Measurements from ENCODE around the gene FSIP1. TPM values are rescaled to one million over a fixed set of nuclear protein-coding genes. Genes with fewer than 3 reads are reported as not detected.

Gene FSIP1
- total RNA-seq, 1 experiment from 2014 or later = 1.3 TPM

DNA sequence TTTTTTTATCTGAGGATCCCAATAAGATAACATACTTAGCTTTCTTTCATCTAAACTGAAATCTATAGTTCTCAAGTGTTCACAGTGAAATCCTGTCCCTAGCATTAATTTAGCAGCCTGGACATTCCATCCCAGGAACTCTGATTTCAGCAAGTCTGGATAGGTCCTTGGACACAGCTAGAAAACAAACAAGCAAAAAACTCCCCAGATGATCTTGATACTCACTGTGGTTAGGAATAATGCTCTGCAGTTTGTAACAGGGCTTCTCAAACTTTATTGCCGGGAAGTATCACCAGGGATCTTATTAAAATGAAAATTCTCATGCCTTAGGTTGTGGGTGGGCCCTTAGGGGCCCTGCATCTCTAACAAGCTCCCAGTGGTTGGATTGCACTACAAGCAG, 177.5 kb downstream of the FSIP1 start:
- CTCF ChIA-PET = no interaction called here

DNA sequence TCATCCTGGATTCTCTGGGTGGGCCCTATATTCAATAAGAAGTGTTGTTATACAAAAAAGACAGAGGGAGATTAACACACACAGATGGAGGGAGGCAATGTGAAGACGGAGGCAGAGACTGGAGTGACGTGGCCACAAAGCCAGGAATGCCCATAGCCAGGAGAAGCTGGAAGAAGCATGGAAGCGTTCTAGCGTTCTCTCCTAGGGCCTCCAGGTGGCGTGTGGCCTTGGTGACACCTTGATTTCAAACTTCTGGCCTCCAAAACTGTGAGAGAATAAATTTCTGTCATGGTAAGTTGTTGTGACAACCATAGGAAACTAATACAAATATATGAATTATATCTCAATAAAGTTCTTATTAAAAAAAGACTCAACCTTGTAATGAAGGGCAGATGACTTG, 180.5 kb downstream of the FSIP1 start:
- CTCF ChIA-PET = interaction anchor here (0.6 to 1.6 kb wide), 3 partner anchors 12 to 155 kb away, joined by 3 to 8 read pairs (median 3); no protein-coding TSS in a partner anchor

More for the DNA sequence above, 177.5 kb downstream of the FSIP1 start:
- no peaks in the 10 kb centered on the region for H3K36me3 ChIP-seq (ENCODE audit: control insufficient read depth, insufficient read depth, low read length)
- H3K27me3 Mint-ChIP-seq (ENCODE audit: insufficient read depth, unreplicated experiment) = no peaks in the 10 kb centered on the region
- H3K27ac Mint-ChIP-seq (ENCODE audit: unreplicated experiment) = no peak overlapping the region
- no peaks in the 10 kb centered on the region for H3K36me3 Mint-ChIP-seq (ENCODE audit: insufficient read depth, unreplicated experiment)
- H3K27me3 ChIP-seq (replicated peaks; ENCODE audit: control insufficient read depth, insufficient read depth, low read length) = no peaks in the 10 kb centered on the region
- H3K9me3 ChIP-seq = no peaks in the 10 kb centered on the region
- H3K4me3 Mint-ChIP-seq (ENCODE audit: unreplicated experiment) = no peak overlapping the region
- intact Hi-C loops (cut with micrococcal nuclease; ENCODE audit: unreplicated experiment) = no loop called here
- TF ChIP-seq, protein P1, sequence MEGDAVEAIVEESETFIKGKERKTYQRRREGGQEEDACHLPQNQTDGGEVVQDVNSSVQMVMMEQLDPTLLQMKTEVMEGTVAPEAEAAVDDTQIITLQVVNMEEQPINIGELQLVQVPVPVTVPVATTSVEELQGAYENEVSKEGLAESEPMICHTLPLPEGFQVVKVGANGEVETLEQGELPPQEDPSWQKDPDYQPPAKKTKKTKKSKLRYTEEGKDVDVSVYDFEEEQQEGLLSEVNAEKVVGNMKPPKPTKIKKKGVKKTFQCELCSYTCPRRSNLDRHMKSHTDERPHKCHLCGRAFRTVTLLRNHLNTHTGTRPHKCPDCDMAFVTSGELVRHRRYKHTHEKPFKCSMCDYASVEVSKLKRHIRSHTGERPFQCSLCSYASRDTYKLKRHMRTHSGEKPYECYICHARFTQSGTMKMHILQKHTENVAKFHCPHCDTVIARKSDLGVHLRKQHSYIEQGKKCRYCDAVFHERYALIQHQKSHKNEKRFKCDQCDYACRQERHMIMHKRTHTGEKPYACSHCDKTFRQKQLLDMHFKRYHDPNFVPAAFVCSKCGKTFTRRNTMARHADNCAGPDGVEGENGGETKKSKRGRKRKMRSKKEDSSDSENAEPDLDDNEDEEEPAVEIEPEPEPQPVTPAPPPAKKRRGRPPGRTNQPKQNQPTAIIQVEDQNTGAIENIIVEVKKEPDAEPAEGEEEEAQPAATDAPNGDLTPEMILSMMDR (IDR thresholded peaks at IDR 0.05; ENCODE audit: insufficient read depth in 1 of 2, low read depth in 1 of 2, low read length in 1 of 2, severe bottlenecking in 1 of 2, unreplicated experiment in 1 of 2) = no peak
- no TSS peak for BruUV-seq (replicated peaks)
- no peaks in the 10 kb centered on the region for H3K9me3 Mint-ChIP-seq (ENCODE audit: unreplicated experiment)
- POLR2A ChIA-PET = no interaction called here
- no peaks in the 10 kb centered on the region for H3K4me1 Mint-ChIP-seq (ENCODE audit: low read depth, unreplicated experiment)
- DNase-seq = no peak
- H3K4me1 ChIP-seq = no peaks in the 10 kb centered on the region
- no peak overlapping the region for H3K4me3 ChIP-seq (ENCODE audit: low read depth, low read length)

DNA sequence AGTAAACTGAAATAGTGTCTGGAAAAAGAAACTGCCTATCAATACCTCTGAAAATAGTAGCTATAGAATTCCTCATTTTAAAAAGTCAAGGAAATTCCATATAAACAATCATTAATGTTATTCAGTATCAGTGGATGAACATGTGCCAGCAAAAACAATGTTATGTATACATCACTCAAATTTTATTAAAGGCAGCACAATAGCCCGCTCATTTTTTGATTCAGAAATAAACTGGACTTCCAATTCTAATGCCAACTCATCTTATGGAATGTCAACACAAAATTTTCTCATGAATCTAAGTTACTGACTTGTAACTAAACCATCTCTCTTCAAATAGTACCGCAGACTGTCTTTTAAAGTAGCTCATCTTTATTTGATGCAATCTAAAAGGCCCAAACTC, 182.8 kb downstream of the FSIP1 start:
- Mint-ChIP-seq H3K4me3 (ENCODE audit: unreplicated experiment) (no peak overlapping the region), H3K36me3 (ENCODE audit: insufficient read depth, unreplicated experiment) (peaks cover 43% of the 10 kb centered on the region), H3K4me1 (ENCODE audit: low read depth, unreplicated experiment) (peaks cover 32% of the 10 kb centered on the region), H3K27ac (ENCODE audit: unreplicated experiment) (no peak overlapping the region), H3K27me3 (ENCODE audit: insufficient read depth, unreplicated experiment) (no peaks in the 10 kb centered on the region), H3K9me3 (ENCODE audit: unreplicated experiment) (no peaks in the 10 kb centered on the region)
- no peak for DNase-seq
- no TSS peak for BruUV-seq (replicated peaks)
- intact Hi-C loops (cut with micrococcal nuclease; ENCODE audit: unreplicated experiment) = no loop called here
- Histone ChIP-seq H3K4me1 (peaks cover 18% of the 10 kb centered on the region), H3K9me3 (no peaks in the 10 kb centered on the region), H3K4me3 (ENCODE audit: low read depth, low read length) (no peak overlapping the region), H3K27me3 (replicated peaks; ENCODE audit: control insufficient read depth, insufficient read depth, low read length) (no peaks in the 10 kb centered on the region), H3K36me3 (ENCODE audit: control insufficient read depth, insufficient read depth, low read length) (no peaks in the 10 kb centered on the region)
- TF ChIP-seq, protein P1 (IDR thresholded peaks at IDR 0.05; ENCODE audit: insufficient read depth in 1 of 2, low read depth in 1 of 2, low read length in 1 of 2, severe bottlenecking in 1 of 2, unreplicated experiment in 1 of 2) = no peak
- ChIA-PET CTCF (interaction anchor here (0.7 kb wide), 1 partner anchor 362 kb away, joined by 13 read pairs; no protein-coding TSS in a partner anchor), POLR2A (interaction anchor here (1.2 kb wide), 1 partner anchor 159 kb away, joined by 3 read pairs; no protein-coding TSS in a partner anchor)

More for the DNA sequence above, 180.5 kb downstream of the FSIP1 start:
- Mint-ChIP-seq H3K9me3 (ENCODE audit: unreplicated experiment) (no peaks in the 10 kb centered on the region), H3K27me3 (ENCODE audit: insufficient read depth, unreplicated experiment) (no peaks in the 10 kb centered on the region), H3K4me1 (ENCODE audit: low read depth, unreplicated experiment) (peaks cover 18% of the 10 kb centered on the region), H3K4me3 (ENCODE audit: unreplicated experiment) (no peak overlapping the region), H3K27ac (ENCODE audit: unreplicated experiment) (no peak overlapping the region), H3K36me3 (ENCODE audit: insufficient read depth, unreplicated experiment) (peaks cover 20% of the 10 kb centered on the region)
- Histone ChIP-seq H3K36me3 (ENCODE audit: control insufficient read depth, insufficient read depth, low read length) (no peaks in the 10 kb centered on the region), H3K9me3 (no peaks in the 10 kb centered on the region), H3K4me3 (ENCODE audit: low read depth, low read length) (no peak overlapping the region), H3K4me1 (peaks cover 8% of the 10 kb centered on the region; the same call in 1 of the 2 replicates), H3K27me3 (replicated peaks; ENCODE audit: control insufficient read depth, insufficient read depth, low read length) (no peaks in the 10 kb centered on the region)
- intact Hi-C loops (cut with micrococcal nuclease; ENCODE audit: unreplicated experiment) = loop anchor here (2.0 kb wide), 1 partner anchor 155 kb away; no protein-coding TSS in a partner anchor
- BruUV-seq (replicated peaks) = no TSS peak
- TF ChIP-seq, protein P1 (IDR thresholded peaks at IDR 0.05; ENCODE audit: insufficient read depth in 1 of 2, low read depth in 1 of 2, low read length in 1 of 2, severe bottlenecking in 1 of 2, unreplicated experiment in 1 of 2) = peak; percentile 32 to 45
- peak in 1 of 2 experiments; percentile 47 for DNase-seq
- POLR2A ChIA-PET = no interaction called here

Measured in Caco-2 (cell line).